ENCODE data around the gene RUVBL1. TPM values are rescaled to one million over a fixed set of nuclear protein-coding genes. Genes with fewer than 3 reads are reported as not detected.

The RUVBL1 gene
- total RNA-seq, 1 donor from 2014 or later: 40.6 TPM

GRCh38 chr3:128112357-128112968 lies 11.1 kb downstream of the RUVBL1 start:
- Mint-ChIP-seq H3K27me3 (ENCODE audit: low read depth) (no peaks in the 10 kb centered on the region), H3K4me1 (peaks cover 22% of the 10 kb centered on the region), H3K36me3 (peaks cover 24% of the 10 kb centered on the region), H3K27ac (peak overlapping the region; percentile 81), H3K4me3 (no peak overlapping the region), H3K9me3 (no peaks in the 10 kb centered on the region)
- DNase-seq (ENCODE audit: low spot score in 2 of 2, unreplicated experiment in 2 of 2): no peak
- no peak for TF ChIP-seq CTCF (IDR thresholded peaks at IDR 0.05; ENCODE audit: unreplicated experiment)

GRCh38 chr3:128111147-128111546 lies 12.5 kb downstream of the RUVBL1 start:
- H3K27me3 Mint-ChIP-seq (ENCODE audit: low read depth): no peaks in the 10 kb centered on the region
- no peak overlapping the region for H3K27ac Mint-ChIP-seq
- no peak for TF ChIP-seq CTCF (IDR thresholded peaks at IDR 0.05; ENCODE audit: unreplicated experiment)
- peaks cover 25% of the 10 kb centered on the region for H3K4me1 Mint-ChIP-seq
- no peaks in the 10 kb centered on the region for H3K9me3 Mint-ChIP-seq
- no peak for DNase-seq (ENCODE audit: low spot score in 2 of 2, unreplicated experiment in 2 of 2)
- peaks cover 29% of the 10 kb centered on the region for H3K36me3 Mint-ChIP-seq
- no peak overlapping the region for H3K4me3 Mint-ChIP-seq

GRCh38 chr3:128107834-128108233 lies 15.8 kb downstream of the RUVBL1 start:
- Mint-ChIP-seq H3K36me3 (peaks cover 38% of the 10 kb centered on the region), H3K27me3 (ENCODE audit: low read depth) (no peaks in the 10 kb centered on the region), H3K27ac (peak overlapping the region; percentile 36), H3K9me3 (no peaks in the 10 kb centered on the region), H3K4me3 (no peak overlapping the region), H3K4me1 (peaks cover 28% of the 10 kb centered on the region)
- no peak for TF ChIP-seq CTCF (IDR thresholded peaks at IDR 0.05; ENCODE audit: unreplicated experiment)
- DNase-seq (ENCODE audit: low spot score in 2 of 2, unreplicated experiment in 2 of 2): no peak

GRCh38 chr3:128103136-128103676 lies 20.4 kb downstream of the RUVBL1 start:
- H3K9me3 Mint-ChIP-seq: no peaks in the 10 kb centered on the region
- no peak for DNase-seq (ENCODE audit: low spot score in 2 of 2, unreplicated experiment in 2 of 2)
- peak overlapping the region; percentile 19 for H3K27ac Mint-ChIP-seq
- H3K4me3 Mint-ChIP-seq: no peak overlapping the region
- TF ChIP-seq CTCF (IDR thresholded peaks at IDR 0.05; ENCODE audit: unreplicated experiment): no peak
- H3K4me1 Mint-ChIP-seq: peaks cover 35% of the 10 kb centered on the region
- no peaks in the 10 kb centered on the region for H3K27me3 Mint-ChIP-seq (ENCODE audit: low read depth)
- H3K36me3 Mint-ChIP-seq: peaks cover 38% of the 10 kb centered on the region

GRCh38 chr3:128100638-128101037 lies 23.0 kb downstream of the RUVBL1 start:
- Mint-ChIP-seq H3K9me3 (no peaks in the 10 kb centered on the region), H3K4me1 (peaks cover 25% of the 10 kb centered on the region), H3K4me3 (no peak overlapping the region), H3K27me3 (ENCODE audit: low read depth) (no peaks in the 10 kb centered on the region), H3K27ac (no peak overlapping the region), H3K36me3 (peaks cover 45% of the 10 kb centered on the region)
- no peak for TF ChIP-seq CTCF (IDR thresholded peaks at IDR 0.05; ENCODE audit: unreplicated experiment)
- no peak for DNase-seq (ENCODE audit: low spot score in 2 of 2, unreplicated experiment in 2 of 2)

Data from mesothelial cell of epicardium (in vitro differentiated cells).